GM12878 (cell line): Measurements from ENCODE around the gene NDUFS4. TPM values are rescaled to one million over a fixed set of nuclear protein-coding genes. Genes with fewer than 3 reads are reported as not detected.
"Not testable (repeated sequence)": the region's sequence is repeated elsewhere in the genome, so short reads cannot be mapped to it uniquely, and the experiment has no call there.

ENCODE experiments used
- ATAC-seq: fragments of 200-7000 bp; cut with Tn5 transposase; 3 replicates; pipeline ENCODE4 v1.9.1; 2020; ENCODE audit warnings: mild to moderate bottlenecking, moderate library complexity
- BruUV-seq: library from RNA; stranded (reverse); fragments of 400-500 nt; replicated peaks from 2 replicates; lab custom pipeline; 2021; lab: Mats Ljungman, UMichigan
- CTCF ChIA-PET: fragments of 300-600 bp; sonication (Branson Sonifier 250); formaldehyde crosslinking; extraction: SDS; loops from one replicate; lab custom pipeline; 2021; ENCODE audit warnings: inconsistent platforms; lab: Yijun Ruan, JAX
- POLR2A ChIA-PET: fragments of 350-600 bp; formaldehyde crosslinking; extraction: SDS; loops from one replicate; lab custom pipeline; 2021; ENCODE audit warnings: inconsistent platforms; lab: Charles Lee
- RAD21 ChIA-PET: fragments of 300-600 bp; sonication (Branson Sonifier 250); formaldehyde crosslinking; loops from one replicate; lab custom pipeline; 2023; ENCODE audit warnings: antibody characterized with exemption; ENCODE audit not compliant: unreplicated experiment; lab: Charles Lee
- SMC1A ChIA-PET: fragments of 300-600 bp; sonication (Branson Sonifier 250); formaldehyde crosslinking; loops from one replicate; lab custom pipeline; 2023; ENCODE audit not compliant: unreplicated experiment, uncharacterized antibody; lab: Charles Lee
- DNase-seq: peaks from one replicate; pipeline ENCODE4 v3.0.0-alpha.2; 2011; ENCODE audit warnings: low read depth, low spot score
- FAIRE-seq: peaks from 3 replicates; lab custom pipeline; 2011; peaks lifted over from hg19 to GRCh38; lab: Jason Lieb, UNC
- H2AFZ ChIP-seq: 2 replicates; pipeline ENCODE4 v1.6.0; 2011; ENCODE audit warnings: low read depth, low read length, control low read depth; ENCODE audit not compliant: control insufficient read depth
- H3K27ac ChIP-seq: 2 replicates; pipeline ENCODE4 v1.5.1; 2011; ENCODE audit warnings: control low read depth; ENCODE audit not compliant: control insufficient read depth, insufficient read depth
- H3K27me3 ChIP-seq, 2 experiments: replicated peaks in 1 of 2; 2 replicates each; pipeline versions ENCODE4 v1.6.0 to v1.6.1; 2011; ENCODE audit warnings: low read length in 1 of 2; ENCODE audit not compliant: control insufficient read depth in 2 of 2, insufficient read depth in 2 of 2
- H3K36me3 ChIP-seq, 2 experiments: 2 replicates each; pipeline ENCODE4 v1.5.1; 2011; ENCODE audit warnings: low read length in 1 of 2; ENCODE audit not compliant: control insufficient read depth in 2 of 2, insufficient read depth in 2 of 2
- H3K4me1 ChIP-seq: 2 replicates; pipeline ENCODE4 v1.6.1; 2011; ENCODE audit warnings: mild to moderate bottlenecking, low read length, moderate library complexity, mixed read lengths; ENCODE audit not compliant: control insufficient read depth, insufficient read depth
- H3K4me2 ChIP-seq: 2 replicates; pipeline ENCODE4 v1.6.0; 2011; ENCODE audit warnings: control low read depth; ENCODE audit not compliant: control insufficient read depth, insufficient read depth
- H3K4me3 ChIP-seq: fragments of 200-600 bp; sonication (generic); 2 replicates; pipeline ENCODE4 v1.5.1; 2016
- H3K79me2 ChIP-seq: 2 replicates; pipeline ENCODE4 v1.6.0; 2011; ENCODE audit warnings: low read length; ENCODE audit not compliant: control insufficient read depth, insufficient read depth
- H3K9ac ChIP-seq: 2 replicates; pipeline ENCODE4 v1.8.0; 2011; ENCODE audit warnings: low read length, control low read depth, mixed read lengths; ENCODE audit not compliant: control insufficient read depth, insufficient read depth
- H3K9me3 ChIP-seq: replicated peaks from 3 replicates; pipeline ENCODE4 v1.5.1; 2011; ENCODE audit warnings: mild to moderate bottlenecking, low read length; ENCODE audit not compliant: control insufficient read depth, insufficient read depth
- H4K20me1 ChIP-seq: 2 replicates; pipeline ENCODE4 v1.6.0; 2011; ENCODE audit not compliant: control insufficient read depth, insufficient read depth
- ASH2L ChIP-seq: fragments of 300-600, 200-600 bp; sonication (generic); IDR thresholded peaks from 2 replicates; pipeline ENCODE4 v1.6.1; 2017; ENCODE audit warnings: low read depth, mild to moderate bottlenecking, borderline replicate concordance
- EED ChIP-seq: sonication (generic); IDR thresholded peaks from 2 replicates; pipeline ENCODE4 v1.6.1; 2016; ENCODE audit warnings: antibody characterized with exemption, low read depth
- FOXM1 ChIP-seq: IDR thresholded peaks from 2 replicates; pipeline ENCODE4 v1.6.1; 2012; ENCODE audit warnings: low read depth, mild to moderate bottlenecking, inconsistent platforms, low read length, moderate library complexity
- IKZF2 ChIP-seq, 2 experiments: fragments of 450-650 bp; IDR thresholded peaks; 2 replicates each; pipeline ENCODE4 v1.6.1; 2017; ENCODE audit warnings: mild to moderate bottlenecking in 2 of 2, moderate library complexity in 2 of 2
- NR2C1 ChIP-seq: fragments of 450-650 bp; IDR thresholded peaks from 2 replicates; pipeline ENCODE4 v1.6.1; 2017; ENCODE audit warnings: antibody characterized with exemption, mild to moderate bottlenecking, moderate library complexity
- NR2F1 ChIP-seq: fragments of 450-650 bp; conservative IDR thresholded peaks from 2 replicates; pipeline ENCODE4 v1.6.1; 2017; ENCODE audit warnings: mild to moderate bottlenecking
- ZNF384 ChIP-seq: IDR thresholded peaks from 2 replicates; pipeline ENCODE4 v1.6.1; 2012; ENCODE audit warnings: low read depth, mild to moderate bottlenecking, low read length, improper control_type of control experiment, borderline replicate concordance
- WGBS: methylation state at CpG from one replicate; pipeline ENCODE4 v1.1.6; 2016; ENCODE audit warnings: low lambda C conversion rate; ENCODE audit not compliant: insufficient replicate concordance, insufficient coverage; ENCODE audit errors: missing lambda C conversion rate; 5-methylcytosine and 5-hydroxymethylcytosine counted together
- in situ Hi-C: fragments of 300-500 bp; cut with MboI; formaldehyde crosslinking; loops from 9 replicates; pipeline ENCODE4 v1.14.3; 2018; ENCODE audit warnings: mixed read lengths
- intact Hi-C: fragments of 100-400 bp; cut with micrococcal nuclease; formaldehyde crosslinking; loops from one replicate; pipeline ENCODE4 v1.14.2; 2022; ENCODE audit not compliant: unreplicated experiment
- polyA plus RNA-seq, 11 experiments: library from polyadenylated mRNA; depleted of rRNA in 4 of 11; unstranded in 6 of 11; stranded (reverse) in 5 of 11; fragments of >200 nt; fragmentation: Nextera tagmentation in 4 of 11; fragmentation: Illumina TruSeq in 1 of 11; extraction: Ambion mirVana in 4 of 11; extraction: Trizol in 1 of 11; gene quantifications; 1 replicate in 1 of 11; 2 replicates in 10 of 11; pipeline versions ENCODE4 v1.2.1 to v1.2.3, GENCODE V29; 2011 to 2016; ENCODE audit warnings: inconsistent platforms in 2 of 11, missing spikeins in 2 of 11, low read depth in 1 of 11
- total RNA-seq, 4 experiments: library from RNA; depleted of rRNA in 3 of 4; stranded (reverse); fragments of >200 nt in 3 of 4; fragmentation: Illumina TruSeq in 1 of 4; extraction: Trizol in 1 of 4; gene quantifications; 2 replicates each; pipeline versions ENCODE4 v1.2.1 to v1.2.3, GENCODE V29; 2013 to 2021
- TF ChIP-seq, protein P1 (sequence below): fragments of 450-650 bp; IDR thresholded peaks from 2 replicates; pipeline ENCODE4 v1.6.1; 2017; ENCODE audit warnings: mild to moderate bottlenecking, moderate library complexity

The NDUFS4 gene
- total and polyA plus RNA-seq, 10 of the 15 experiments (the other 5 are each of a cell fraction or from before 2014, with no cell fraction given), result 69.9 to 366 (median 114) TPM

DNA sequence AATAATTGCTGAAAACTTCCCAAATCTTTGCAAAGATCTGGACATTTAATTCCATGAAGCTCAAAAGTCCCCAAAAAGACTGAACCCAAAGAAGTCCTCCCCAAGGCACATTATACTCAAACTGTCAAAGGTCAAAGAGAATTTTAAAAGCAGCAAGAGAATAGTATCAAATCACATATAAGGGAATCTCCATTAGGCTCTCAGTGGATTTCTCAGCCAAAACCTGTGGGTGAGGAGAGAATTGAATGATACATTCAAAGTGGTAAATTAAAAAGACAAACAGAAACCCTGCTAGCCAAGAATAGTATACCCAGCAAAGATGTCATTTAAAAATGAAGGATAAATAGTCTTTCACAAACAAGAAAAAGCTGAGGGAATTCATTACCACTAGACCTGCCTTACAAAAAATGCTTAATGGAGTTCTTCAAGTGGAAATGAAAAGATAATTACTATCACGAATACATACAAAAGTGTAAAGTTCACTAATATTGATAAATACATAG, 134.1 kb downstream of the NDUFS4 start:
- Histone ChIP-seq H3K9ac (no peak overlapping the region), H3K4me3 (no peak overlapping the region), H4K20me1 (no peaks in the 10 kb centered on the region), H2AFZ (no peak overlapping the region), H3K9me3 (no peaks in the 10 kb centered on the region; the same call in 1 of the 3 replicates), H3K36me3 (no peaks in the 10 kb centered on the region), H3K27ac (no peak overlapping the region), H3K27me3 (no peaks in the 10 kb centered on the region), H3K4me1 (no peaks in the 10 kb centered on the region), H3K4me2 (no peak overlapping the region), H3K79me2 (no peaks in the 10 kb centered on the region)
- no TSS peak for BruUV-seq
- ChIA-PET CTCF (no interaction called here), SMC1A (interaction anchor here (0.6 to 1.0 kb wide), 2 partner anchors 51 to 483 kb away, joined by 3 read pairs; no protein-coding TSS in a partner anchor), POLR2A (no interaction called here), RAD21 (no interaction called here)
- intact Hi-C loops, result no loop called here
- DNase-seq (no peak), FAIRE-seq (no peak), ATAC-seq (no peak)
- in situ Hi-C loops, result no loop called here
- no peak for TF ChIP-seq NR2C1
- no peak for TF ChIP-seq NR2F1
- TF ChIP-seq ASH2L, result no peak
- TF ChIP-seq ZNF384, result no peak
- TF ChIP-seq IKZF2 (IDR thresholded peaks at IDR 0.05), result no peak
- no peak for TF ChIP-seq FOXM1
- no peak for TF ChIP-seq EED
- TF ChIP-seq, protein P1, sequence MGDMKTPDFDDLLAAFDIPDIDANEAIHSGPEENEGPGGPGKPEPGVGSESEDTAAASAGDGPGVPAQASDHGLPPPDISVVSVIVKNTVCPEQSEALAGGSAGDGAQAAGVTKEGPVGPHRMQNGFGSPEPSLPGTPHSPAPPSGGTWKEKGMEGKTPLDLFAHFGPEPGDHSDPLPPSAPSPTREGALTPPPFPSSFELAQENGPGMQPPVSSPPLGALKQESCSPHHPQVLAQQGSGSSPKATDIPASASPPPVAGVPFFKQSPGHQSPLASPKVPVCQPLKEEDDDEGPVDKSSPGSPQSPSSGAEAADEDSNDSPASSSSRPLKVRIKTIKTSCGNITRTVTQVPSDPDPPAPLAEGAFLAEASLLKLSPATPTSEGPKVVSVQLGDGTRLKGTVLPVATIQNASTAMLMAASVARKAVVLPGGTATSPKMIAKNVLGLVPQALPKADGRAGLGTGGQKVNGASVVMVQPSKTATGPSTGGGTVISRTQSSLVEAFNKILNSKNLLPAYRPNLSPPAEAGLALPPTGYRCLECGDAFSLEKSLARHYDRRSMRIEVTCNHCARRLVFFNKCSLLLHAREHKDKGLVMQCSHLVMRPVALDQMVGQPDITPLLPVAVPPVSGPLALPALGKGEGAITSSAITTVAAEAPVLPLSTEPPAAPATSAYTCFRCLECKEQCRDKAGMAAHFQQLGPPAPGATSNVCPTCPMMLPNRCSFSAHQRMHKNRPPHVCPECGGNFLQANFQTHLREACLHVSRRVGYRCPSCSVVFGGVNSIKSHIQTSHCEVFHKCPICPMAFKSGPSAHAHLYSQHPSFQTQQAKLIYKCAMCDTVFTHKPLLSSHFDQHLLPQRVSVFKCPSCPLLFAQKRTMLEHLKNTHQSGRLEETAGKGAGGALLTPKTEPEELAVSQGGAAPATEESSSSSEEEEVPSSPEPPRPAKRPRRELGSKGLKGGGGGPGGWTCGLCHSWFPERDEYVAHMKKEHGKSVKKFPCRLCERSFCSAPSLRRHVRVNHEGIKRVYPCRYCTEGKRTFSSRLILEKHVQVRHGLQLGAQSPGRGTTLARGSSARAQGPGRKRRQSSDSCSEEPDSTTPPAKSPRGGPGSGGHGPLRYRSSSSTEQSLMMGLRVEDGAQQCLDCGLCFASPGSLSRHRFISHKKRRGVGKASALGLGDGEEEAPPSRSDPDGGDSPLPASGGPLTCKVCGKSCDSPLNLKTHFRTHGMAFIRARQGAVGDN, result no peak
- 80% methylated on average over 1 of the region's 1 CpG for WGBS

- H4K20me1 ChIP-seq, H3K79me2 ChIP-seq, FAIRE-seq, BruUV-seq, H3K4me1 ChIP-seq, POLR2A ChIA-PET, in situ Hi-C loops, intact Hi-C loops, H3K4me3 ChIP-seq, SMC1A ChIA-PET, H3K4me2 ChIP-seq, H3K27ac ChIP-seq, H2AFZ ChIP-seq, H3K9ac ChIP-seq, DNase-seq, CTCF ChIA-PET, H3K9me3 ChIP-seq, H3K36me3 ChIP-seq, H3K27me3 ChIP-seq, RAD21 ChIA-PET, ATAC-seq: not testable (repeated sequence)
- 26% methylated on average over 1 of the region's 1 CpG for WGBS
Observed at GRCh38 chr5:53710405-53710804, 150.0 kb downstream of the NDUFS4 start.
